AG04449 (cell line): ENCODE data around the gene MPL.

ENCODE experiments used
- CTCF ChIA-PET: fragments of 350-600 bp; formaldehyde crosslinking; extraction: SDS; loops from one replicate; lab custom pipeline; 2021; ENCODE audit warnings: antibody characterized with exemption; lab: Yijun Ruan, JAX
- POLR2A ChIA-PET: fragments of 400-600, 350-600 bp; formaldehyde crosslinking; extraction: SDS; loops from one replicate; lab custom pipeline; 2020; ENCODE audit warnings: antibody characterized with exemption, inconsistent platforms; lab: Yijun Ruan, JAX
- DNase-seq: peaks from one replicate; pipeline ENCODE4 v3.0.0-alpha.2; 2010; ENCODE audit warnings: low read depth, low spot score
- H3K4me3 ChIP-seq: 2 replicates; pipeline ENCODE4 v1.5.1; 2011; ENCODE audit warnings: low read depth, mild to moderate bottlenecking, control low read depth, low read length
- TF ChIP-seq, protein P1 (sequence below): IDR thresholded peaks from one replicate; pipeline ENCODE4 v1.5.1; 2011; ENCODE audit warnings: mild to moderate bottlenecking, moderate library complexity, low read length, control low read depth, inconsistent platforms; ENCODE audit not compliant: insufficient read depth; ENCODE audit errors: missing control alignments

The MPL gene

DNA sequence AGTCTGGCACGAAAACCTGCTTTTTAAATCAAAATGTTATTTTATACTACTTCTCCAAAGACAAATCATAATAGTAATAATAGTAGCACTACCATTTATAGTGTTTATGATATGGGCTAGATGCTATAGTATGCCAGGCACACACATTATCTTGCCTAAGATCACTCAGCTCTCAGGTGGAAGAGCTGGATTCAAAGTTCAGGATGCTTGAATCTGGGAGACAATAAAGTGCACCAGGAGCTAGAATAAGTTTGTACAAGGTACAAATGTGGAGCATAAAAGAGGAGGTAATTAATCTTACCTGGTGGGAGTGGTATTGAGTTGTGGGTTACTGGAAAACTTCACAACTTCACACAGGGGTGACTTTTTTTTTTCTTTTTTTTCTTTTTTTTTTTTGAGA lies 40.2 kb downstream of the MPL start:
- no peak overlapping the region for H3K4me3 ChIP-seq
- ChIA-PET POLR2A (interaction anchor here (1.4 to 2.6 kb wide), 2 partner anchors 10 to 11 kb away, joined by 7 to 8 read pairs; partner anchors contain the start of genes ELOVL1, MED8 and SZT2), CTCF (interaction anchor here (0.7 to 3.2 kb wide), 7 partner anchors 10 to 152 kb away, joined by 3 to 18 read pairs (median 4); partner anchors contain the start of gene ELOVL1)
- TF ChIP-seq, protein P1, sequence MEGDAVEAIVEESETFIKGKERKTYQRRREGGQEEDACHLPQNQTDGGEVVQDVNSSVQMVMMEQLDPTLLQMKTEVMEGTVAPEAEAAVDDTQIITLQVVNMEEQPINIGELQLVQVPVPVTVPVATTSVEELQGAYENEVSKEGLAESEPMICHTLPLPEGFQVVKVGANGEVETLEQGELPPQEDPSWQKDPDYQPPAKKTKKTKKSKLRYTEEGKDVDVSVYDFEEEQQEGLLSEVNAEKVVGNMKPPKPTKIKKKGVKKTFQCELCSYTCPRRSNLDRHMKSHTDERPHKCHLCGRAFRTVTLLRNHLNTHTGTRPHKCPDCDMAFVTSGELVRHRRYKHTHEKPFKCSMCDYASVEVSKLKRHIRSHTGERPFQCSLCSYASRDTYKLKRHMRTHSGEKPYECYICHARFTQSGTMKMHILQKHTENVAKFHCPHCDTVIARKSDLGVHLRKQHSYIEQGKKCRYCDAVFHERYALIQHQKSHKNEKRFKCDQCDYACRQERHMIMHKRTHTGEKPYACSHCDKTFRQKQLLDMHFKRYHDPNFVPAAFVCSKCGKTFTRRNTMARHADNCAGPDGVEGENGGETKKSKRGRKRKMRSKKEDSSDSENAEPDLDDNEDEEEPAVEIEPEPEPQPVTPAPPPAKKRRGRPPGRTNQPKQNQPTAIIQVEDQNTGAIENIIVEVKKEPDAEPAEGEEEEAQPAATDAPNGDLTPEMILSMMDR, result no peak
- no peak for DNase-seq

DNA sequence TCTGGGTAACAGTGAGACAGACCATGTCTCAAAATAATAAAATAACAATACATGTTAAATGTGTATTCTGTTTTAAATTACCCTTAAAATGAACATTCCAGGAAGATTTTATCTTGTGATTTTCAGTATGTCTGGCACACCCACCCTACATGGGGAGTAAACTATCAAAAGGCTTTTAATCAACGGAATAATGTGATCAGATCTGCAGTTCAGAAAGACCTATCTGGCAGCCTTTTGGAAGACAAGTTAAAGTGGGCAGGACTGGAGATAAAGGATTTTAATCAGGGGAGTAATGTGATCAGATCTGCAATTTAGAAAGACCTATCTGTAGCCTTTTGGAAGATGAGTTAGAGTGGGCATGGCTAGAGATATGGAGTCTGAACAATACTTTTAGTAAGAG lies 41.9 kb downstream of the MPL start:
- ChIA-PET CTCF (interaction anchor here (1.7 kb wide), 1 partner anchor 136 kb away, joined by 4 read pairs; no protein-coding TSS in a partner anchor), POLR2A (interaction anchor here (2.6 kb wide), 1 partner anchor 11 kb away, joined by 7 read pairs; the partner anchor contains the start of gene ELOVL1)
- H3K4me3 ChIP-seq, result no peak overlapping the region
- no peak for DNase-seq
- TF ChIP-seq, protein P1, result no peak

DNA sequence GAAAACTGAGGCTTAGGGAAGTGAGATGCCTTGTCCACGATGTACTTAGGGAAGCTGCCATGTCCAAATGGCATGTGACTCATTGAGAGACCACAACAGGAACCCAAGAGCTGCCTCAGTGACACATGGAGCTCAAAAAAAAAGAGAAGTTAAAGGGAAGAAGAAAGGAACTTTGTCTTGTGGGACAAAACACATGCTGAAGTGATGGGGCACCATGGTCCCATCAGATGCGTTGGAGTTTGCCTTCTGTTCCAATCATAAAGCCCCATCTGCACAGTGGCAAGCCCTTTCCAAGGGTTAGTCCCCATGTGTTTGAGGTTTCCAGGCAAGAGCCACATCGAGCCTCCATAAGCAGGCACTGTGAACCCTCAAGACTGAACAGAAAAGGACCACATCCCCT lies 44.0 kb downstream of the MPL start:
- TF ChIP-seq, protein P1, result no peak
- H3K4me3 ChIP-seq, result no peak overlapping the region
- no peak for DNase-seq
- ChIA-PET CTCF (interaction anchor here (0.9 to 1.2 kb wide), 2 partner anchors 8 to 155 kb away, joined by 3 read pairs; no protein-coding TSS in a partner anchor), POLR2A (interaction anchor here (0.6 to 2.3 kb wide), 2 partner anchors 13 to 151 kb away, joined by 3 to 10 read pairs; partner anchors contain the start of gene ELOVL1)

DNA sequence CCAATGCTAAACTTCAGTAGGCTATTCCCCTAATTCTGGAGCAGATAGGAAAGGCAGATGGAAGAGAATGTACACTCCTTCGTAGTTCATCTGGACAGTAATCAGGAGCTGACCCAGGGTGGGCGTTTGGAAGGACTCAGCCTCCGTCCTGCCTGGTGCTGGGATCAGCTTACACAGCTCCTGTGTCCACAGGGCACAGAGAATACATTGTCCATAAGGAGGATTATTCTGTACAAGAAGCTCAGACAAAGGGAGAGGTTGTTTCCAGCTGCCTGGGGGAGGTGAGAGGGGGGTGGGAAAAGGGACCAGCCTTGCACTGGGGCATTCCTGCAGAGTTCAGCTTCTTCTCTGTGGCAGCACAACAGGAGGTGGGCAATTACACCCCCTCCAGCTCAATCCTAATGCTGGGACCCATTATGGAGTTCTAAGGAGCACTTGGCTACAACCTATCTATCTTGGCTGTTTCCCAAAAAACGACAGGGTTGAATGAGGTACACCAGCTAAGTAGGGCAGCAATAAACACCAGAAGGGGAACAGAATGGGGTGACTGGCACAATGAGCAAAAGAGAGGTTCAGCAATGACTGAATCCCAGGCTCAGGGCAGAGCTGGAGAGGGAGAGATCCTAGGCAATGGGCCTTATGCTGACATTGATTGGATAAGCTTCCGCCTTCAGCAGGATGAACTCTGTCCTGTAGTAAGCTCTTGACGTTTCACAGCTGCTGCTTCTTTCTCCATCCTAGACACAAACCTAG lies 44.6 kb downstream of the MPL start:
- CTCF ChIA-PET, result interaction anchor here (0.9 to 1.6 kb wide), 4 partner anchors 8 to 155 kb away, joined by 3 to 6 read pairs (median 4); no protein-coding TSS in a partner anchor
- TF ChIP-seq, protein P1, result no peak
- POLR2A ChIA-PET, result interaction anchor here (0.6 to 2.3 kb wide), 2 partner anchors 14 to 151 kb away, joined by 3 to 10 read pairs; partner anchors contain the start of gene ELOVL1
- DNase-seq, result no peak
- H3K4me3 ChIP-seq, result no peak overlapping the region

DNA sequence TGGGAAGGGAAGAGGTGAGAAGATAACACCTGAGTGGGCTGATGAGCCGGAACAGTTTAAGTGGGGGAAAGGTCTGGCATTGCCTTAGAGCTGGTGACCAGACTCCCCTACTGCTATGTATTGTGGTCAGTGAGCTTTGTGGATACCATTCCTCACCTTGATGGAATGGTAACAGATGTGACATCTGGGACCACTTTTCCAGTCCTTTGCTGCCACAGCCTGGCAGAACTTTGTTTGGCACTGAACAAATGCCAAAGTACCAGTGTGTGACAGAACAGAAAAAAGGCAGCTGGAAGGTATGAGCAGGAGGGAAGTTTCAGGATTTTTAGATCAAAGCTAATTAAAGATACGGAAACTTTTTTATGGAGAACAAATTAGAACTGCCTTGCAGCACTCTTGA lies 45.8 kb downstream of the MPL start:
- ChIA-PET CTCF (interaction anchor here (1.4 to 1.8 kb wide), 4 partner anchors 31 to 157 kb away, joined by 6 to 12 read pairs (median 6); no protein-coding TSS in a partner anchor), POLR2A (interaction anchor here (2.3 kb wide), 1 partner anchor 15 kb away, joined by 10 read pairs; the partner anchor contains the start of gene ELOVL1)
- no peak overlapping the region for H3K4me3 ChIP-seq
- no peak for DNase-seq
- TF ChIP-seq, protein P1, result no peak

DNA sequence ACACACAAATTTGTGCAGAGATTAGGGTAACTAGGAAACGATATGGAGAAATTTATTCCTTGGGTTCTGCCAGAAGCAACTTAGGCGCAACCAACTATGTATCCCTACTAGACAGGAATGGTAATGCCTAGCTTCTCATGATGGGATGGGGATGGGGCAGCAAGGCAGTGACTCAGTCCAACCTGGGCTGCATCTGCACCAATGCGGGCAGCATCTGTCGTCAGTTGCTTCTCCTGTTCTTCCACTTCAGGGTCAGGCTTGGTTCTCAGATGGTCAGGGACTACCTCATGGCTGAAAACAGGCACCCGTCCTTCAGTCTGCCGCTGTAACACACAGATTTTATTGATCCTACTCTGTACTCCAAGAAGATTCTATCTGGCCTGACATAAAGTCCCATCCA lies 49.1 kb downstream of the MPL start:
- no peak overlapping the region for H3K4me3 ChIP-seq
- CTCF ChIA-PET, result interaction anchor here (0.7 to 1.7 kb wide), 5 partner anchors 19 to 148 kb away, joined by 3 to 5 read pairs (median 3); partner anchors contain the start of gene ELOVL1
- DNase-seq, result no peak
- TF ChIP-seq, protein P1, result no peak
- POLR2A ChIA-PET, result no interaction called here
